Activated CD4-positive, alpha-beta T cell treated with anti-CD3 and anti-CD28 coated beads, Interleukin-2, amount 10 ng/mL, durations not matched to agents 7 days and 5 days (primary cell): Measurements from ENCODE around the gene BMAL1. TPM values are rescaled to one million over a fixed set of nuclear protein-coding genes. Genes with fewer than 3 reads are reported as not detected.

ENCODE experiments used
- CTCF ChIA-PET: fragments of 350-600 bp; sonication (Branson Sonifier 250); formaldehyde crosslinking; loops from one replicate; lab custom pipeline; 2021; ENCODE audit warnings: antibody characterized with exemption; lab: Charles Lee
- POLR2A ChIA-PET: fragments of 350-600 bp; sonication (Branson Sonifier 250); formaldehyde crosslinking; loops from one replicate; lab custom pipeline; 2021; ENCODE audit warnings: antibody characterized with exemption; lab: Charles Lee
- DNase-seq: peaks from one replicate; pipeline ENCODE4 v3.0.0-alpha.2; 2020
- H3K27ac Mint-ChIP-seq: one replicate; pipeline ENCODE4 v1.8.0; 2021; ENCODE audit warnings: mild to moderate bottlenecking, moderate library complexity, mixed read lengths
- H3K27me3 Mint-ChIP-seq: one replicate; pipeline ENCODE4 v1.8.0; 2021; ENCODE audit warnings: mixed read lengths
- H3K36me3 Mint-ChIP-seq: one replicate; pipeline ENCODE4 v1.8.0; 2021; ENCODE audit warnings: low read depth, mixed read lengths
- H3K4me1 Mint-ChIP-seq: one replicate; pipeline ENCODE4 v1.8.0; 2021; ENCODE audit warnings: mixed read lengths
- H3K4me3 Mint-ChIP-seq: one replicate; pipeline ENCODE4 v1.8.0; 2021; ENCODE audit warnings: mild to moderate bottlenecking, moderate library complexity, mixed read lengths
- H3K9me3 Mint-ChIP-seq: one replicate; pipeline ENCODE4 v1.8.0; 2021; ENCODE audit warnings: mixed read lengths
- total RNA-seq, 2 experiments: library from RNA; stranded (reverse); gene quantifications; one replicate each; pipeline ENCODE4 v1.2.3, GENCODE V29; 2021

BMAL1 gene
- 10 to 100 TPM; 32.0 to 36.9 TPM for total RNA-seq

GRCh38 chr11:13277768-13278608 lies at the start of gene BMAL1:
Gene BMAL1 (plus strand): TSS chr11:13277790. CDS start chr11:13354309, 76,519 bp downstream.
- Mint-ChIP-seq H3K4me1 (peaks cover 56% of the 10 kb centered on the region), H3K27me3 (peaks cover 41% of the 10 kb centered on the region), H3K9me3 (no peaks in the 10 kb centered on the region), H3K27ac (peak within 1 kb of the TSS; percentile 89), H3K4me3 (peak within 1 kb of the TSS; percentile 95), H3K36me3 (peaks cover 7% of the 10 kb centered on the region)
- ChIA-PET POLR2A (interaction anchor here (0.8 kb wide), 1 partner anchor 663 kb away, joined by 3 read pairs; no protein-coding TSS in a partner anchor), CTCF (interaction anchor here (0.6 to 1.7 kb wide), 4 partner anchors 9 to 261 kb away, joined by 3 to 5 read pairs (median 3); no protein-coding TSS in a partner anchor)
- DNase-seq, result peak; percentile 57

GRCh38 chr11:13228572-13228971 lies 49.0 kb upstream of the BMAL1 start:
- ChIA-PET POLR2A (no interaction called here), CTCF (interaction anchor here (1.4 kb wide), 1 partner anchor 19 kb away, joined by 3 read pairs; no protein-coding TSS in a partner anchor)
- Mint-ChIP-seq H3K4me3 (no peak overlapping the region), H3K36me3 (no peaks in the 10 kb centered on the region), H3K27ac (no peak overlapping the region), H3K27me3 (peaks cover 3% of the 10 kb centered on the region), H3K9me3 (no peaks in the 10 kb centered on the region), H3K4me1 (no peaks in the 10 kb centered on the region)
- DNase-seq, result no peak

- POLR2A ChIA-PET, result no interaction called here
- H3K36me3 Mint-ChIP-seq, result no peaks in the 10 kb centered on the region
- H3K9me3 Mint-ChIP-seq, result no peaks in the 10 kb centered on the region
- H3K27me3 Mint-ChIP-seq, result peaks cover 3% of the 10 kb centered on the region
- CTCF ChIA-PET, result interaction anchor here (1.0 to 1.4 kb wide), 2 partner anchors 19 to 107 kb away, joined by 3 read pairs; no protein-coding TSS in a partner anchor
- no peak overlapping the region for H3K4me3 Mint-ChIP-seq
- no peak for DNase-seq
- H3K4me1 Mint-ChIP-seq, result no peaks in the 10 kb centered on the region
- H3K27ac Mint-ChIP-seq, result no peak overlapping the region
These were observed 48.5 kb upstream of the BMAL1 start for GRCh38 chr11:13229136-13229535.

- Mint-ChIP-seq H3K36me3 (no peaks in the 10 kb centered on the region), H3K4me3 (no peak overlapping the region), H3K9me3 (no peaks in the 10 kb centered on the region), H3K27me3 (peaks cover 6% of the 10 kb centered on the region), H3K27ac (no peak overlapping the region), H3K4me1 (no peaks in the 10 kb centered on the region)
- ChIA-PET POLR2A (no interaction called here), CTCF (interaction anchor here (1.0 kb wide), 1 partner anchor 106 kb away, joined by 3 read pairs; no protein-coding TSS in a partner anchor)
- DNase-seq, result no peak
These were observed 47.8 kb upstream of the BMAL1 start for GRCh38 chr11:13229711-13230318.

GRCh38 chr11:13233173-13233745 lies 44.3 kb upstream of the BMAL1 start:
- POLR2A ChIA-PET, result no interaction called here
- Mint-ChIP-seq H3K36me3 (no peaks in the 10 kb centered on the region), H3K27ac (no peak overlapping the region), H3K27me3 (peaks cover 18% of the 10 kb centered on the region), H3K4me1 (no peaks in the 10 kb centered on the region), H3K4me3 (no peak overlapping the region), H3K9me3 (no peaks in the 10 kb centered on the region)
- no peak for DNase-seq
- CTCF ChIA-PET, result no interaction called here

GRCh38 chr11:13235895-13236294 lies 41.7 kb upstream of the BMAL1 start:
- Mint-ChIP-seq H3K9me3 (no peaks in the 10 kb centered on the region), H3K36me3 (no peaks in the 10 kb centered on the region), H3K27me3 (peaks cover 20% of the 10 kb centered on the region), H3K4me1 (peaks cover 2% of the 10 kb centered on the region), H3K27ac (no peak overlapping the region), H3K4me3 (no peak overlapping the region)
- no peak for DNase-seq
- CTCF ChIA-PET, result no interaction called here
- POLR2A ChIA-PET, result no interaction called here

GRCh38 chr11:13236626-13237025 lies 41.0 kb upstream of the BMAL1 start:
- peaks cover 2% of the 10 kb centered on the region for H3K4me1 Mint-ChIP-seq
- no peaks in the 10 kb centered on the region for H3K36me3 Mint-ChIP-seq
- H3K27ac Mint-ChIP-seq, result no peak overlapping the region
- peaks cover 17% of the 10 kb centered on the region for H3K27me3 Mint-ChIP-seq
- H3K4me3 Mint-ChIP-seq, result no peak overlapping the region
- H3K9me3 Mint-ChIP-seq, result no peaks in the 10 kb centered on the region
- CTCF ChIA-PET, result interaction anchor here (1.6 kb wide), 1 partner anchor 9 kb away, joined by 4 read pairs; no protein-coding TSS in a partner anchor
- POLR2A ChIA-PET, result no interaction called here
- DNase-seq, result no peak

- no peak for DNase-seq
- Mint-ChIP-seq H3K4me1 (peaks cover 2% of the 10 kb centered on the region), H3K36me3 (no peaks in the 10 kb centered on the region), H3K27me3 (peaks cover 19% of the 10 kb centered on the region), H3K4me3 (no peak overlapping the region), H3K27ac (no peak overlapping the region), H3K9me3 (no peaks in the 10 kb centered on the region)
- CTCF ChIA-PET, result interaction anchor here (0.6 to 1.6 kb wide), 4 partner anchors 8 to 98 kb away, joined by 3 to 4 read pairs (median 4); no protein-coding TSS in a partner anchor
- POLR2A ChIA-PET, result no interaction called here
These were observed 39.8 kb upstream of the BMAL1 start for GRCh38 chr11:13237761-13238160.

GRCh38 chr11:13238879-13239514 lies 38.6 kb upstream of the BMAL1 start:
- POLR2A ChIA-PET, result no interaction called here

GRCh38 chr11:13242564-13242963 lies 35.0 kb upstream of the BMAL1 start:
- no peak overlapping the region for H3K4me3 Mint-ChIP-seq
- H3K9me3 Mint-ChIP-seq, result no peaks in the 10 kb centered on the region
- no peaks in the 10 kb centered on the region for H3K36me3 Mint-ChIP-seq
- H3K27me3 Mint-ChIP-seq, result peaks cover 41% of the 10 kb centered on the region
- no peak for DNase-seq
- ChIA-PET CTCF (no interaction called here), POLR2A (no interaction called here)
- peaks cover 2% of the 10 kb centered on the region for H3K4me1 Mint-ChIP-seq
- H3K27ac Mint-ChIP-seq, result no peak overlapping the region

More at GRCh38 chr11:13238879-13239514, 38.6 kb upstream of the BMAL1 start:
- Mint-ChIP-seq H3K27me3 (peaks cover 27% of the 10 kb centered on the region), H3K4me1 (peaks cover 2% of the 10 kb centered on the region), H3K27ac (no peak overlapping the region), H3K9me3 (no peaks in the 10 kb centered on the region), H3K36me3 (no peaks in the 10 kb centered on the region), H3K4me3 (no peak overlapping the region)
- CTCF ChIA-PET, result interaction anchor here (0.9 to 1.0 kb wide), 3 partner anchors 18 to 99 kb away, joined by 3 to 4 read pairs (median 3); no protein-coding TSS in a partner anchor
- DNase-seq, result peak; percentile 68

- Mint-ChIP-seq H3K9me3 (no peaks in the 10 kb centered on the region), H3K36me3 (no peaks in the 10 kb centered on the region), H3K27ac (no peak overlapping the region), H3K27me3 (peaks cover 34% of the 10 kb centered on the region), H3K4me1 (no peaks in the 10 kb centered on the region), H3K4me3 (no peak overlapping the region)
- DNase-seq, result no peak
- ChIA-PET POLR2A (no interaction called here), CTCF (interaction anchor here (2.6 kb wide), 1 partner anchor 88 kb away, joined by 7 read pairs; no protein-coding TSS in a partner anchor)
These were observed 29.8 kb upstream of the BMAL1 start for GRCh38 chr11:13247606-13248296.

GRCh38 chr11:13249177-13249576 lies 28.4 kb upstream of the BMAL1 start:
- no peaks in the 10 kb centered on the region for H3K9me3 Mint-ChIP-seq
- H3K4me1 Mint-ChIP-seq, result no peaks in the 10 kb centered on the region
- H3K4me3 Mint-ChIP-seq, result no peak overlapping the region

More at GRCh38 chr11:13249177-13249576, 28.4 kb upstream of the BMAL1 start:
- Mint-ChIP-seq H3K27ac (no peak overlapping the region), H3K27me3 (peaks cover 24% of the 10 kb centered on the region), H3K36me3 (no peaks in the 10 kb centered on the region)
- ChIA-PET POLR2A (no interaction called here), CTCF (interaction anchor here (1.2 kb wide), 1 partner anchor 9 kb away, joined by 3 read pairs; no protein-coding TSS in a partner anchor)
- no peak for DNase-seq
